HG02884 (cell line): ENCODE results near the gene ICAM2.

ENCODE experiments used
- ATAC-seq: cut with Tn5 transposase; IDR thresholded peaks from one replicate; pipeline ENCODE4 v1.9.1; 2021; ENCODE audit warnings: mild to moderate bottlenecking, moderate library complexity; ENCODE audit not compliant: unreplicated experiment

ICAM2 gene

DNA sequence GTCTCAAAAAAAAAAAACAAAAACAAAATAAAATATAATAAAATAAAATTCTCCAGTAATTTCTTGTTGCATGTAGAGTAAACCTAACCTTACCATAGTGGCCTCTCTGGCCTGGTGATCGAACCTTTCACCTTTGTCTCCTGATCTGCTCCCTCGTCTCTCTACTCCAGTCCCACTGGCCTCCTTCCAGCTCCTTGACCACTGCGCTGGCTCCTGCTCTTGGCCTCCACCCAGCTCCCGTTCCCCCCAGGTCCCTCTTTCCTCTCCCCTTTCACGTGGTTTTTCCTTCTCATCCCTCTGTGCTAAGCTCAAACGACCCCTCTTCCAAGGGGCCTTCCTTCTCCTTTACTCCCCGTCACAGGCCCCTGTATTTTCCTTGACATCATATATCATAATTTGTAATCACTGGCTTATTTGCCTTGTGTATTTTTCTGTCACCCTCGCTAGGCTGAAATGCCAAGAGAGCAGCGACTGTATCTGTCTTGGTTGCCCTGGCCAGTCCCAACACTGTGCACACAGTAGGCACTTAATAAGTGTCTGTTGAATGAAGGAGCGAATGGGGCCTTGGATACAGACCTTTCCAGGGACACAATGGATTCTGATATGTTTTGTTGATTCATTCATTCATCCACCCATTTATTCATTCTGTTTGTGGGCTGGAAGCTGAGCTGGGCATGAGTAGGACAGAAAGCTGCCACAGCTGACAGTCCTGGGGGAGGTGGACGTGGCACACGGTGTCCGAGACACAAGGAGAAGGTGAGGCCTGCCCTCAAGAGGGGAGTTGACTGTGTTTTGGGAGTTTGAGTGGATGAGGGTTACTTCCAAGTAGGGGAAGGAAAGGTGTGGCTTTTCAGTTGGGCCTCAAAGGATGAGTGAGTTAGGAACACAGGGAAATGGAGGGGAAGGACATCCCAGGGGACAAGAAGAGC lies 41.9 kb downstream of the ICAM2 start:
- no peak for ATAC-seq

DNA sequence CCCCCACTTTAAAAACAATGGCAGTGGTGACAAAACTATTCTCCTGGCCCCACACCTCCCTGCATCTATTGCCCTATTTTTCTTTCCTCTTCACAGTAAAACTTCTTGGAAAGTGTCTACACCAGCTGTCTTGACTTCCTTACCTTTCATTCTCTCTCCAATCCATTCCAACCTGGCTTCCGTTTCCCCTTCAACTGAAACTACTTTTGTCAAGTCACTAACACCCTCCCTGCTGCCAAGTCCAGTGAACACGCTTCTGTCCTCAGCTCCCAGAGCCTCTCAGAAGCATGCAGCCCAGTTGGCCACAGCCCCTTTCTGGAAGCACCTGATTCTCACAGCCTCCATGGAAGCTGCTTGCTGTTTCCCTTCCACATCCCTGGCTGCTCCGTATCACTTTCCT lies 43.7 kb downstream of the ICAM2 start:
- ATAC-seq: no peak

DNA sequence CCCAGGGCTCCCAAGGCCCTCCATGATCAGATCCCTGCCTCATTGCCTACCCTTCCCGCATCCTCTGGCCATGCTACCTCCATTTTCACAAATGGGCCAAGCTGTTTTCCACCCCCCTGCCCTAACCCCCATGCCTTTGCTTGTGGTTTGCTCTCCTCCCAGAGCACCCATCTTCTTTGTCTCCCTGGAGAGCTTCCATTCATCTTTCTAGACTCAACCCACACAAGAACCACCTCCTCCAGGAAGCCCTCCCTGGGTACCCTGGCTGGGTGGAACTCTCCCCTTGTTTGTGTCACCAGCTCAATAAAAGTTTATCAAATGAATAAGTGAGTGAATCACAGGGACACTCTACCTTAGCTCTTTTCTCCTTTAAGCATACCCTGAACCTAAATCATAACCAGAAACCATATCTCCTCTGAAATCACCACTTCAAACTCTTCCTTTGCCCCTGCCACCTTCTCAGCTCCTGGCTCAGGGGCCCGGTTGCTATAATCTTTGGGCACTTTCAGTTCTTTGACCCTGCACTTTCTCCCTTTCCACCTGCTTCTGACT lies 44.8 kb downstream of the ICAM2 start:
- no peak for ATAC-seq

DNA sequence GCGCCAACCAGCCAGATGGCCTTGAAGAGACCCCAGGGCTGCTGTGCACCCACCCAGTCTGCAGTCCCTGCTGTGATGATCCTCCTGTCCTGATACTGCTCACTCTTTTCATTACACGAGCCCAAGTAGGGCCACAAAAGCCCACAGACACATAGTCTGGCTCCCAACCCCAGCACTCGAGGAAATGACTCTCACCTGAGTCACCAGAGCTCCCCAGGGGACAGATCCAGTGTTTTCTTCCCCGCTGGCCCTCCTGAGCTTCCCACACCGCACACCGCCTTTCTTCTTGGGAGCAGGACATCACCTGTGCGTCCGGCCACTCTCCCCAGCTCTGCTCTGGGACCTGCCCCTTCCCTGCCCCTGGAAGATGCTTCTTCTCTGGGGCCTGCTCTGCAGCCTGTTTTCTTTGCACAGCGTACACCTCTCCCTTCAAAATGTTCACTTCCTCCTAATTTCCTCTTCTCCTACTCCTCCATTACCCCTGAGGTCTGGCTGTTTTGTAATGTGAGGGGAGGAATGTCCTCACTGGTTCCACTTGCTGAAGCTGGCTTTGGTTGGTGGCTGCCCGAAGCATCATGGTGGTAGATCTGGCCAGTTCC lies 45.7 kb downstream of the ICAM2 start:
- no peak for ATAC-seq

DNA sequence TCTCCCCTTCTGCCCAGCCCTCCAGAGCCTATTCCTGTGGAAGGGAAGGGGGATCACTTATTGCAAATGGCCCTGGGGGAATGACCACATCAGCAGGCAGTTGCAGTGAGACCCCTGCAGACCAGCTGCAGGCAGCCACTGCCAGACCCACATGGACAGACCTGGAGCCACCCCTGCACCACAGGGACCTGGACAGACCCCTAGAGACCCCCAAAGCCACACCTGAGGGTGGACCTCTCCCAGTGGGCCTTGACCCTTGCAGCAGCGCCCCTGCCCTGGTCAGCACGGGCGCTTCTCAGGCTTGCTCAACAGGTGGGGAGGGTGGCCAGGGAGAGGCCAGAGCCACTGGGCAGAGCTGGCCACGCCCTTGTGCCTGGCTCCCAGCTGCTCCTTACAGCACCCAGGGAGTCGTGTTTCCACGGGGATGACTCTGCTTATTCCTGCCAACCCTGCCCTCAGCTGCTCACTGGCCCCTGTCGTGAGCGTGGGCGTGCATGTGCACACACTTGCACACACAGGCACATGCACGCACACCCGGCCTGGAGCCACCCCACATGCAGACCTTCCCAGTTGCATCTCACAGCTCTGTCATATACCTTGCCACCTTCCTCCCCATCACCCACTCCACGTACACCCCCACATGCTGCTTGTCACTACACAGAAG lies 46.4 kb downstream of the ICAM2 start:
- no peak for ATAC-seq

DNA sequence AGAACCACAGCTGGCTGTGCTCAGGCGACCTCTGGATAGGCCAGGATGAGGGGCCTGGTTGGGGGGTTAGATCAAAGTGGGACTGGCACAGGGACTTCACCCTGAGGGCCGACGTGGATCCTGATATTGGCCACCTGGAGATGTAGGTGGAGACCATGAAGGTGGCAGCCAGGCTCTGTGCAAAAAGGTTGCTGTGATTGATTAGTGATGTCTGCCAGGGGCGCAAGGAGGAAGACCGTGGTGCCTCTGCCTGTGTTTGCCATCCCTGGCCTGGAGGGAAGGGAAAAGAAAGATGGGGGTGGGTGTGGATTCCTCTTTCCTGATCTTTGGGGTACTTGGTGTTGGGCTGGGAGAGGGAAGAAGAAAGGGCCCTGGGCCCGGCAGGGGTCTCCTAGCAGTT lies 47.2 kb downstream of the ICAM2 start:
- ATAC-seq: no peak

DNA sequence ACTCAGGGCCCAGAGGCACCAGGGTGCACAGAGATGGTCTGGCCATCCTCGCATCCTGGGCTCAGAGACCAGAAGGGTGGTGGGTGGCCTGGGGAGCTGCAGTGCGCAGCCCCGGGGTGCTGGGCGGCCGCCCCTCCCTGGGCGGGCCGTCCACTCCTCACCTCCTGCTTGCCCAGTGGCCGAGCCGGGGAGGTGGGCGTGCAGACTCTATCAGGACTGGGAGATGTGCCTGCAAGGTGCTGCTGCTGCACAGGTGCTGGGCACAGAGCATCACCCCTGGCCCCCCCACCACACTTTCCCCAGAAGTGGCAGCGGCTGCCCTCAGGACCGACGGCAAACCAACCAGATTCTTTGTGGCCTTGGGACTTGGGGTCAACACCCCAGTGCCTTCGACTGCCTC lies 47.6 kb downstream of the ICAM2 start, which contains the start of gene SCN4A:
TSS of gene SCN4A (minus strand) at position 123 of the 400 bp plus-strand sequence. CDS start at position 46, 77 bp downstream.
- ATAC-seq: no peak

DNA sequence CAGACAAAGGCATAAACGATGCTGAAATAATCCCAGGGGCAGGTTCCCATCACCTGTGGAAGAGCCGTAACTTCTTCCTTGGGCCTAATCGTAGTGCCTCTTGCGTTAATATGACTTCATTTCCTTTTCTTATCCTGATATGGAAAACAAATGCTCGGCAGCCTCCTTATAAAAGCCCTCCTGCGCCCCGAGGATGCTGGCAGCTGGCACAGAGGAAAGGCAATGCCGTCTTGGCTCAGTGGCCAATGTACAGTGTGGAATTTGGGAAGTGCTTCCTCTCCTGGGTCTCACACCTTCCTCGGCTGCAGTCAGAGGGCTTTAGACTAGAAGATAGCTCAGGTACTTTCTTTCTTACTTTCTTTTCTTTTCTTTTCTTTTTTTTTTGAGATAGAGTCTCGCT lies 51.2 kb downstream of the ICAM2 start:
- no peak for ATAC-seq

DNA sequence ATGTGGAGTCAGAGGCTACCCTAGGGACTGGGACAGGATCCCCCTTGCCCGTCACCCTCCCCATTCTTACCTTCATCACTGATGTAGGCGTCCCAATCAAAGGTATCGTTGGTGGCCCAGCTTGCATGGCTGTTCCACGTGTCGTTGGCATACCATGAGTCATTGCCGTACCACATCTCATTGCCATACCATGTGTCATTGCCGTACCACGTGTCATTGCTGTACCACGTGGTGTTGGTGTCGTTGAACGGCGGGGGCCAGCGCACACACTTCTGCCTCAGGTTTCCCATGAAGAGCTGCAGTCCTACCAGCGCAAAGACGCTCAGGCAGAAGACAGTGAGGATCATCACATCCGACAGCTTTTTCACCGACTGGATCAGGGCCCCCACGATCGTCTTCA lies 52.5 kb downstream of the ICAM2 start:
- ATAC-seq: no peak

DNA sequence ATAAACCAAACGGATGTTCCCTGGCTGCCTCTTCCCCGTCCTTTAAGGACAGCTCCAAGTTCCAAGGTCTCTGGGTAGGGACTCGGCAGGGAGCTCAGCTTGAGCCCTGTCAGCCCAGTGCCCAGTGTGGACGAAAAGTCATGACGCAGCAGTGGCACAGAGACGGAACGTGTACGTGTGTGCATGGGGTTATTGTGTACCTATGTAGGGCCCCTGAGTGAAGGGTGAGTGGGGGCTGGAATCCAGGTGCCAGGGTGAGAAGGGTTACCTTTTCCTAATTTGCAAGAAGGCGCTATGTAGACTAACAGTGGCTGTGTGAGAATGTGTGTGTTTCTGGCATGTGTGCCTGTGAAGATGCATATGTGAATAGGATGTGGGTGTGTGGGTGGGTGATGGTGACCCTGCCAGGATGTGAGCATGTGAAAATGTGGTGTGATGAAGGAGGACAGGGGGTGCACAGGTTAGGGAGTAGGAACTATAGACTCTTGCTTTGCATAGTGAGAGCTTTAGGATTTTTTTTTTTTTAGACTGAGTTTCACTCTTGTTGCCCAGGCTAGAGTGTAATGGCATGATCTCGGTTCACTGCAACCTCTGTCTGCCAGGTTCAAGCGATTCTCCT lies 53.7 kb downstream of the ICAM2 start:
- peak; percentile 47 for ATAC-seq

DNA sequence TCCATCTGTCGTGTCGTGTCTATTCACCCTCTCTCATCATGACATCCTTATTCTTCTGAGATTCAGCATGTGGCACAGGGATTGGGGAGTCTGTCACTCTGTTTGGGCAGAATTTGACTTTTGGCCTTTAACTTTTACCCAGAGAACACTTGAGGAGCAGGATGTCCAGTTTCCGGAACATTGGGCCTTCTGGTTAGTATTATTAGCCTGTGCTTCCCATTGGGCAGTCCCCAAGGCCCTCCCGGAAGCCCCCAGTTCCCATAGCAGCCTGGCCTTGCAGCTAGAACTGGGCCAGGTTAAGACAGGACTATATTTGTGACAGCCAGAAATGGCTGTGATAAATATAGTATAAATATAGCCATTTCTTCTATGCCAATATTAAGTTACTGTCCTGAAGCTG lies 57.3 kb downstream of the ICAM2 start:
- no peak for ATAC-seq

DNA sequence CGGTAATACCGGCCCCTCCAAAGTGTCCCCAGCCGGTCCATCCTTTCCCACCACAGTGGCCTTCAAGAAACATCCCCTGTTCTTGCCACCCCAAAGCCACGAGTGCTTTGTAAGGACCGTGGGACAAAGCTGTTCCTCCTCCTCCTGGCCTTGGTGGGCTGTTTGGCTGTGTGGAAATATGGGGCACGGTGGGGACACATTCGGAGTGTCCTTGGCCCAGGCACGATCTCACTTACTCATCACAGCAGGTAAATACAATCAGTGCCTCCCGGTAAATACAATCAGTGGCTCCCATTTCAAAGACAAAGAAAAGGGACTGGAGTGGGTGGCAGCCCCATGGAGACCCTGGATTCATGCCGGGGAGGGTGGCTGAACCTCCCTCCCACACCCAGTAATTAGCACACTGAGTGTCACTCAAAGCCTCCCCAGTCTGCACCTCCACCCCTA lies 58.1 kb downstream of the ICAM2 start:
- ATAC-seq: no peak

DNA sequence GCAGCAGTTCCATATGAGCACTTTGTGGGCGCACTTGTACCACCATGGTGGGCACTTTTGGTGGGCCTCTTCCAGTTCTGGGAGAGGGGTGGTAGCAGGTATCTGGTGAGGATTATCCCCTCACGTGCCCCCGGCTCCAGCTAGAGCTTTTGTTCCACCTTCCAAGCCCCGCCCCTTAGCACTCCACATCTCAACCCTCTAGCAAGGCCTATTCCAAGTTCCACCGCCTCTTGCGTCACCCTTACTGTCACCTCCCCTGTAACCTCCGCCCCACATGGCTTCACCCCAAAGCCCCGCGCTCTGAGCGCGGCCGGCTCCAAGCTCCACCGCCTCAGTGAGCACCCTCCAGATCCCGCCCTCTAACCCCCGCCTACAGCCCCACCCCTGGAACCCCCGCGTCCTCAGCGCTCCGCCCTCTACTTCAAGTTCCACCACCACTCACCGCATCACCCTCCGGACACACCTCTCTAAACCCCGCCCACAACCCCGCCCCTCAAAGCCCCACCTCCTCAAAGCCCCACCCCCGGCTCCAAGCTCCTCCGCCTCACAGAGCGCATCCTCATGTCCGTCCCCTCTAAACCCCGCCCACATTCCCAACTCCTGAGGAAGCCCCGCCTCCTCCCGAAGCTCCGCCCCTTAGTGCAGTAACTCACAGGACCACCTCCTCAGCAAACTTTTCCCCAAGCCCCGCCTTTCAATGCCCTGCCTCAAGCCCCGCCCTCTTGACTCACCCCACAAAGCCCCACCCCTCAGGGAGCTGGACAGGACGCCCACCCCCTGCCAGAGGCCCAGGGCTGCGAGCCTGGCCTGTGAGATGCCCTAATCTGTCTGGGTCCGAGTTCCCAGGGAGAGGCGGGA lies 58.8 kb downstream of the ICAM2 start:
- no peak for ATAC-seq

DNA sequence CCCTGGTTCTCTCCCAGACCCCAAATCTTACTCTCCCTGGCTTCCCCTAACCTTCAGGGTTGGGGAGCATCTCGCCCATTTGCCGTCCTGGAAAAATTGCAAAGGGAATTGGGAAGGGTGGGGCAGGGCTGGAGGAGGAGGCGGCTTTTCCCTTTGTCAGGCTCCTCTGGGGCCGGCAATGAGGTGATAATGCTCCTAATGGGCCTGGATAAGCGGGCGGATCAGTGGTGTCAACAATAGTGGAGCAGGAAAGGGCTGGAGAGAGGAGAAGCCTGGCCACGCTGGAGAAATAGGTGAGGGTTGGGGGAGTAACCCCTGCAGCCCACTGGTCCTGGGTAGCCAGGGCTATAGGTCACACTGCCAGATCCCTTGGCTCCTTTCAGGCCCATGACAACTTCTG lies 60.0 kb downstream of the ICAM2 start:
- ATAC-seq: no peak

DNA sequence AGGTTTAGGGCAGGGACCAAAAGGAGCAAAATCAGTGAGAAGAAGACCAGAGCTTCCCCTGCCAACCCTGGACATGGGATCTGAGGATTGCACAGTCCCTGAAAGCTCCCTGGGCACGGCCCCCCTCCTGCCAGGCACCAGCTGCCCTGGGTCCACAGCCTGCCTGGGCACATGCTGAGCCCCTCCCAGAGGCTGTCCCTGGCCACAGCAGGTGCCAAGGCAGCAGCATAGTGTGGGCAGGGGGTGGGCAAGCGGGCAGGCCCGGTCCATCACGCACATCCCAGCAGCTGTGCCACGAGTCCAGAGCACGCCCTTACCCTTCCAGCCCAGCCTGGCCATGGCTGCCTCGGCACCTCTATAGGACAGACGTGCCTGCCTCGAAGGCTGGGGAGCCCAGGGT lies 60.4 kb downstream of the ICAM2 start:
- ATAC-seq: no peak

DNA sequence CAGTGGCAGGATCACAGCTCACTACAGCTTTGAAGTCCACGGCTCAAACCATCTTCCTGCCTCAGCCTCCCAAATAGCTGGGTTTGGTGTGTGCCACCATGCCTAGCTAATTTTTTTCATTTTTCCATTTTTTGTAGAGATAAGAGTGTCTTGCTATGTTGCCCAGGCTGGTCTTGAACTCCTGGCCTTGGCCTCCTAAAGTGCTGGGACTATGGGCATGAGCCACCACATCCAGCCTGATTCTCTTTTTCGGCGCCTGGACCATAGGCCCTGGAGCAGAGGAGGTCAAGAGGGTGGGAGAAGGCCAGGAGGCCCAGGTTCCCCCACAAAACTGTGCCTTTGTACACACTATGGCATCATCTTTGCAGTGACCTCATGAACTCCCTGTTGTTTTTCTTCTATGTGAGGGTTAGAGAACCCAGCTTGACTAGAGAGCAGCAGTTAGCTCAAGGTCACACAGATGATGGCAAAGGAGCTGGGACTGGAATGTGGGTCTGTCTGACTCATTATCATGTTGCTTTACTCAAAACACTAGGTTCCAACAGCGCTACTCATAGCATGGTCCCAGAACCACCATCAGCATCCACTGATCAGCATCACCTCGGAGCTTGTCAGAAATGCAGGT lies 64.0 kb downstream of the ICAM2 start:
- ATAC-seq: no peak

DNA sequence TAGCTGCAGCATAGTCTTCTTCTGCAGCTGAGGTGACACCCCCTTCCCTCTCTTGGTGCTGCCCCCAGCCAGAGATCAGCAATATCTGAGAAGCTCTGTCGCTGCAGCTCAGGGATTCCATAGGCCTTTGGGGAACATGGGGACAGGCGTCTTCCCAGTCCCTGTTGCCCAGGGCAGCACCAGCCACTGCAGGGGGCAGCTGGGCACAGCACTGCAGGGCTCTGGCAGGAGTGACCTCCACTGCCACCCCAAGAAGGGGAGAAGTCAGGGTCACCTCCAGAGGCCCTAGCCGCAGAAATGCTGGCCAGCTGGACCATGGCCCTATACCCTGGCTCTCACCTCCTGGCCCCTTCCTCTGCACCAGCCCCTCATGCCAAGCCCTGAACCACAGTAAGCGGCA lies 64.6 kb downstream of the ICAM2 start:
- ATAC-seq: no peak

DNA sequence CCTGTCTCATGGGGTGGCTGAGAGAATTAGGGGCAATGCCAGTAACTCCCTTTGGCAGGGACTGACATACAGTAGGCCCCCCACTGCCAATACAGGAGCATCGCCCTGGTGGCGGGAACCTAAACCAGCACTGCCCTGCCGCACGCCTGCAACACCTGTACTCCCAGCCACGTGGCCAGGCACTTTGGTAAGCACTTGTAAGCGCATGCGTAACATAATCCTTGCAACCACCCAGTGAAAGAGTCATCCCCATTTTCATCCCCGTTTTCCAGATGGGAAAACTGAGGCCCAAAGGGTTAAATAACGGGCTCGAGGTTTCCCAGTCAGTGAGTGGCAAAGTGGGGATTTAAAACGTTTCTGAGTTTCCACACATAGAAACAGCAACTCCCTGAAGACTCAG lies 65.2 kb downstream of the ICAM2 start:
- no peak for ATAC-seq

DNA sequence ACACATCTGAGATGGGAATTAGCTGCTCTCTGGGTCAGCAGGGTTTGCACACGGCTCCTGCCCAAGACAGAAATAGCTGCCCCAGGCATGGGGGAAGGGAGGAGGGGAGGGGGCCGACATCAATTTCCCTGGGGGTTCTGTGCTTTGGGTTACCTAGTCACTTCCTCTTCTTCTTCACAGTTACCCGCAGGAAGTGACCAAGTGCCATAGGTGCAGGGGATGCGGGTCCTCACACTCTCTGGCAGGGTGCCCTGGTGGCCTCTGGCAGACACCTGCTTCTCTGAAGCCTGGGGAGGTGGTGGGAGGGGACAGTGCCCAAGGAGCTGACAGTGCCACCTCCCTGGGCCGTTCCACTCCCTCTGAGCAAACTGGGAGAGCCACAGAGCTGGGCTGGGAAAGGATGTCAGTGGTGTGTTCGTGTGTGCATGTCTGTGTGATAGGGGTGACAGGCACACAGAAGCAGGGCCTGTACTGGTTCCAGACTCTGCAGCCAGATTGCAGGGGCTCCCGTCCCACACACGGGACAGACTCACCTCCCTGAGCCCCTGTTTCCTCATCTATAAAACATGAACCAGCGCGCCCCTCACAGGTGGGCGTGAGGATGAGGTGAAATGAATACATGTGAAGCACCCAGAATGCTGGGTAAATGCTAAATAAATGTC lies 65.9 kb downstream of the ICAM2 start:
- ATAC-seq: no peak
